Choroid plexus epithelial cell (primary cell): ENCODE measurements around the gene CCT8L2.
"Not testable (repeated sequence)": the region's sequence is repeated elsewhere in the genome, so short reads cannot be mapped to it uniquely, and the experiment has no call there.

Source experiments
- DNase-seq: peaks from one replicate; pipeline ENCODE4 v3.0.0-alpha.2; 2010; ENCODE audit warnings: low read depth
- H3K4me3 ChIP-seq: 2 replicates; pipeline ENCODE4 v1.5.1; 2011; ENCODE audit warnings: low read depth, mild to moderate bottlenecking, control low read depth, low read length, moderate library complexity
- TF ChIP-seq, protein P1 (sequence below): conservative IDR thresholded peaks from 2 replicates; pipeline ENCODE4 v1.5.1; 2011; ENCODE audit warnings: low read depth, mild to moderate bottlenecking, control low read depth, inconsistent platforms, low read length, moderate library complexity

CCT8L2 gene

DNA sequence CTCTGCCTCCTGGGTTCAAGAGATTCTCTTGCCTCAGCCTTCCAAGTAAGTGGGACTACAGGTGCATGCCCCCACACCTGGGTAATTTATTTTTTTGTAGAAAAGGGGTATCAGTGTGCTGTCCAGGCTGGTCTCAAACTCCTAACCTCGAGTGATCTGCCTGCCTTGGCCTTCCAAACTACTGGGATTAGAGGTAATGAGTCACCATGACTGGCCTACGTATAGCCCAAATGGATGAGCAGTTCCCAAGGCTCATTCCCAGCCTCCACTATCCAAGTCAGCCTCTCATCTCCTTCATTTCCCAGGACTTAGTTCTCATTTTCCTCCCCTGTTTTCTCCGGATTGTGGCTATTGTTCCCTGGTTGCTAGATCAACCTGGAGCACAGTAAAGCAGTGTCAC is 5.6 kb downstream of the CCT8L2 start:
- no peak for DNase-seq
- H3K4me3 ChIP-seq, result no peak overlapping the region
- TF ChIP-seq, protein P1, sequence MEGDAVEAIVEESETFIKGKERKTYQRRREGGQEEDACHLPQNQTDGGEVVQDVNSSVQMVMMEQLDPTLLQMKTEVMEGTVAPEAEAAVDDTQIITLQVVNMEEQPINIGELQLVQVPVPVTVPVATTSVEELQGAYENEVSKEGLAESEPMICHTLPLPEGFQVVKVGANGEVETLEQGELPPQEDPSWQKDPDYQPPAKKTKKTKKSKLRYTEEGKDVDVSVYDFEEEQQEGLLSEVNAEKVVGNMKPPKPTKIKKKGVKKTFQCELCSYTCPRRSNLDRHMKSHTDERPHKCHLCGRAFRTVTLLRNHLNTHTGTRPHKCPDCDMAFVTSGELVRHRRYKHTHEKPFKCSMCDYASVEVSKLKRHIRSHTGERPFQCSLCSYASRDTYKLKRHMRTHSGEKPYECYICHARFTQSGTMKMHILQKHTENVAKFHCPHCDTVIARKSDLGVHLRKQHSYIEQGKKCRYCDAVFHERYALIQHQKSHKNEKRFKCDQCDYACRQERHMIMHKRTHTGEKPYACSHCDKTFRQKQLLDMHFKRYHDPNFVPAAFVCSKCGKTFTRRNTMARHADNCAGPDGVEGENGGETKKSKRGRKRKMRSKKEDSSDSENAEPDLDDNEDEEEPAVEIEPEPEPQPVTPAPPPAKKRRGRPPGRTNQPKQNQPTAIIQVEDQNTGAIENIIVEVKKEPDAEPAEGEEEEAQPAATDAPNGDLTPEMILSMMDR, result no peak

DNA sequence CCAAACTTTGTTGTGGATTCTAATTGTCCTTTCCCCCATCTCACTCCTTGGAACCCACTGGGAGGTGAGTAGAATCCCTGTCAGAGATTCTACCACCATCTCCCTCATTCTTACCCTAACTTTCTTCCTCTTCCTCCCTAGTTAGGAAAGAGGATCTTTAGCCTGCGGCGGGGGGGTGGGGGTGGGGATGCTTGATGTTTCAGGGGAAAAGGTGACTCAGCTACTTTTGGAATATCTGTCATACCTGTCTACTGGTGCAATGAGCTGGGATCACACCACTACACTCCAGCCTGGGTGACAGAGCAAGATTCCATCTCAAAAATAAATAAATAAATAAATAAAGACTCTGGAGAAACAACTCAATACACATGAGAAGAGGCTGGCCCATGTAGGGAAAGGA is 6.4 kb downstream of the CCT8L2 start:
- DNase-seq, result no peak
- no peak overlapping the region for H3K4me3 ChIP-seq
- TF ChIP-seq, protein P1, result no peak

DNA sequence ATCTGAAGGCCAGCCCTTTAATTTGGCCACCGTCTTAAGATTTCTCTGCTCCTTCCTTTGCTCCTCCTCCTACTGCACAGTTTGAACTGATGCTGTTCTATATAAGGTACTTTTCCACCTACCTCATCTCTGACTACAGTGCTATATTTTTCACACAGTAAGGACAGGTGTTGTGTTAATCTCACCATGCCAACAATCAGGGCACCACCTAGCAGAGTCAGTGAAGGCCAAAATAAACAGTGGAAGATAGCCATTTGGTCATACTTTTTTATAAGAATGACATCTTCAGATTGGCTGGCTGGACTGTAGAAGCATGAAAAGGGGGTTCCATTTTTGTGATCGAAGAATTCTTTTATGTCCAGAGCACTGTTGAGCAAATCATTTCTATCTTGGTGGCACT is 11.7 kb downstream of the CCT8L2 start:
- not testable (repeated sequence) for H3K4me3 ChIP-seq, DNase-seq

DNA sequence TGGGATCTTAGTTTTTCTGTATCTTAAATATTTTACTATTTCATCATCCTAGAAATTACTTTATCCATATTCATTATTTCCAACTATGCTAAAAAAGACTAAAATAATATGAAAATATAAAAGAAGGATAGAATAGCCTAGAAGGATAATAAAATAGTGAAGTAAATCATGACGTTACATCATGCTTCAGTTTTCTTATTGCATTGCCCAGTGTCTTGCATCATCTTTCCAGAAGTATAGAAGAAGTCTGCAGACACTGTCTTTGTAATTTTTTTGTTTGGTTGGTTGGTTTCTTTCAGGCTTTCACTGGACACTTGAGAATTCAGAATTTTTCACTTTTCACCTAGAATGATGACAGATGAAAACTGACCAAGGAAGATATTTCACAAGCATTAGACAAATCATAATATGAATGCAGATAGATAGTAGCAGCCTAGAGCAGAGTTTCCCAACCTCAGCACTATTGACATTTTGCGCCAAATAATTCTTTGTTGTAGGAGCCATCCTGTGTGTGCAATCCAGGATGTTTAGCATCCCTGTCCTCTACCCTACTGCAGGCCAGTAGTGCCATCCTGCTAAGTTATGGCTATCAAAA is 23.3 kb downstream of the CCT8L2 start:
- H3K4me3 ChIP-seq, DNase-seq: not testable (repeated sequence)

DNA sequence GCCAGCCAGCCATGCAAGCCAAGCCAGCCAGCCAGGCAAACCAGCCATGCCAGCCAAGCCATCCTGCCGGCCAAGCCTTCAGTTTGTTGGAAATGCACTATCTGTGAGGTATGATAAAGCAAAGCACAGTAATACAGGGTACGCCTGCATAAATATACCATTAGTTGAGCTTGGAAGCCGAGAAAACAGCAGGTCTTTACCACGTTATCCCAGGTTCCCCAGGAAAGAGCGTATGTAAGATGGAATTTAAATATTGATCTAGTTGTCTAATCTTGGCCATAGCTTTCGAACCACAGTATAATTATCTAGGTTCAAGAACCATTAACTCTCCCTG is 24.2 kb downstream of the CCT8L2 start:
- no peak overlapping the region for H3K4me3 ChIP-seq
- TF ChIP-seq, protein P1, result no peak
- no peak for DNase-seq

DNA sequence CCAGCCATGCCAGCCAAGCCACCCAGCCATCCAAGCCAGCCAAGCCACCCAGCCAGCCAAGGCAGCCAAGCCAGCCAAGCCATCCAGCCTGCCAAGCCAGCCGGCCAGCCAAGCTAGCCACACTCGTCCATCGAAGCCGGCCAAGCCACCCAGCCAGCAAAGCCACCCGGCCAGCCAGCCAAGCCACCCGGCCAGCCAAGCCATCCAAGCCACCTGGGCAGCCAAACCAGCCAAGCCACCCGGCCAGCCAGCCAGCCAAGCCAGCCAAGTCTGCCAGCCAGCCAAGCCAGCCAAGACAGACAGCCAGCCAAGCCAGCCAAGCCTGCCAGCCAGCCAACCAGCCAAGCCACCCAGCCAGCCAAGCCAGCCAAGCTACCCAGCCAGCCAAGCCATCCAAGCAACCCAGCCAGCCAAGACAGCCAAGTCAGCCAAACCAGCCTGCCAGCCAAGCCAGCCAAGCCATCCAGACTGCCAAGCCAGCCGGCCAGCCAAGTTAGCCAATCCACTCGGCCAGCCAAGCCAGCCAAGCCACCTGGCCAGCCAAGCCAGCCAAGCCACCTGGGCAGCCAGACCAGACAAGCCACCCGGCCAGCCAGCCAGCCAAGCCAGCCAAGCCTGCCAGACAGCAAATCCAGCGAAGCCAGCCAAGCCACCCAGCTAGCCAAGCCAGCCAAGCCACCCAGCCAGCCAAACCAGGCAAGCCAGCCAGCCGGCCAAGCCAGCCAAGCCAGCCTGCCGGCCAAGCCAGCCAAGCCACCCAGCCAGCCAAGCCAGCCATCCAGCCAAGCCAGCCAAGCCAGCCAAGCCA is 24.8 kb downstream of the CCT8L2 start:
- DNase-seq, H3K4me3 ChIP-seq: not testable (repeated sequence)

DNA sequence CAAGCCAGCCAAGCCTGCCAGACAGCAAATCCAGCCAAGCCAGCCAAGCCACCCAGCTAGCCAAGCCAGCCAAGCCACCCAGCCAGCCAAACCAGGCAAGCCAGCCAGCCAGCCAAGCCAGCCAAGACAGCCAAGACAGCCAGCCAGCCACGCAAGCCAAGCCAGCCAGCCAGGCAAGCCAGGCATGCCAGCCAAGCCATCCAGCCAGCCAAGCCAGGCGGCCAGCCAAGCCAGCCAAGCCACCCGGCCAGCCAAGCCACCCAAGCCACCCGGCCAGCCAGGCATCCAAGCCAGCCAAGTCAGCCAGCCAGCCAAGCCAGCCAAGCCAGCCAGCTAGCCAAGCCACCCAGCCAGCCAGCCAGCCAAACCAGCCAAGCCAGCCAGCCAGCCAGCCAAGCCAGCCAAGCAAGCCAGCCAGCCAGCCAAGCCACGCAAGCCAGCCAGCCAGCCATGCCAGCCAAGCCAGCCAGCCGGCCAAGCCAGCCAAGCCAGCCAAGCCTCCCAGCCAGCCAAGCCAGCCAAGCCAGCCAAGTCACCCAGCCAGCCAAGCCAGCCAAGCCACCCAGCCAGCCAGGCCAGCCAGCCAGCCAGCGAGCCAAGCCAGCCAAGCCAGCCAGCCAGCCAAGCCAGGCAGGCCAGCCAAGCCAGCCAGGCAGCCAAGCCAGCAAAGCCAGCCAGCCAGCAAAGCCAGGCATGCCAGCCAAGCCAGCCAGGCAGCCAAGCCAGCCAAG is 26.0 kb downstream of the CCT8L2 start:
- not testable (repeated sequence) for DNase-seq, H3K4me3 ChIP-seq

DNA sequence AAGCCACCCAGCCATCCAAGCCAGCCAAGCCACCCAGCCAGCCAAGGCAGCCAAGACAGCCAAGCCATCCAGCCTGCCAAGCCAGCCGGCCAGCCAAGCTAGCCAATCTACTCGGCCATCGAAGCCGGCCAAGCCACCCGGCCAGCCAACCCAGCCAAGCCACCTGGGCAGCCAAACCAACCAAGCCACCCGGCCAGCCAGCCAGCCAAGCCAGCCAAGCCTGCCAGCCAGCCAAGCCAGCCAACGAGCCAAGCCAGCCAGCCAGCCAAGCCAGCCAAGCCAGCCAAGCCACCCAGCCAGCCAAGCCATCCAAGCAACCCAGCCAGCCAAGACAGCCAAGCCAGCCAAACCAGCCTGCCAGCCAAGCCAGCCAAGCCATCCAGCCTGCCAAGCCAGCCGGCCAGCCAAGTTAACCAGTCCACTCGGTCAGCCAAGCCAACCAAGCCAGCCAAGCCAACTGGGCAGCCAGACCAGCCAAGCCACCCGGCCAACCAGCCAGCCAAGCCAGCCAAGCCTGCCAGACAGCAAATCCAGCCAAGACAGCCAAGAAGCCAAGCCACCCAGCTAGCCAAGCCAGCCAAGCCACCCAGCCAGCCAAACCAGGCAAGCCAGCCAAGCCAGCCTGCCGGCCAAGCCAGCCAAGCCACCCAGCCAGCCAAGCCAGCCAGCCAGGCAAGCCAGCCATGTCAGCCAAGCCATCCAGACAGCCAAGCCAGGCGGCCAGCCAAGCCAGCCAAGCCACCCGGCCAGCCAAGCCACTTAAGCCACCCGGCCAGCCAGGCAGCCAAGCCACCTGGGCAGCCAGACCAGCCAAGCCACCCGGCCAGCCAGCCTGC is 26.8 kb downstream of the CCT8L2 start:
- not testable (repeated sequence) for H3K4me3 ChIP-seq, DNase-seq

DNA sequence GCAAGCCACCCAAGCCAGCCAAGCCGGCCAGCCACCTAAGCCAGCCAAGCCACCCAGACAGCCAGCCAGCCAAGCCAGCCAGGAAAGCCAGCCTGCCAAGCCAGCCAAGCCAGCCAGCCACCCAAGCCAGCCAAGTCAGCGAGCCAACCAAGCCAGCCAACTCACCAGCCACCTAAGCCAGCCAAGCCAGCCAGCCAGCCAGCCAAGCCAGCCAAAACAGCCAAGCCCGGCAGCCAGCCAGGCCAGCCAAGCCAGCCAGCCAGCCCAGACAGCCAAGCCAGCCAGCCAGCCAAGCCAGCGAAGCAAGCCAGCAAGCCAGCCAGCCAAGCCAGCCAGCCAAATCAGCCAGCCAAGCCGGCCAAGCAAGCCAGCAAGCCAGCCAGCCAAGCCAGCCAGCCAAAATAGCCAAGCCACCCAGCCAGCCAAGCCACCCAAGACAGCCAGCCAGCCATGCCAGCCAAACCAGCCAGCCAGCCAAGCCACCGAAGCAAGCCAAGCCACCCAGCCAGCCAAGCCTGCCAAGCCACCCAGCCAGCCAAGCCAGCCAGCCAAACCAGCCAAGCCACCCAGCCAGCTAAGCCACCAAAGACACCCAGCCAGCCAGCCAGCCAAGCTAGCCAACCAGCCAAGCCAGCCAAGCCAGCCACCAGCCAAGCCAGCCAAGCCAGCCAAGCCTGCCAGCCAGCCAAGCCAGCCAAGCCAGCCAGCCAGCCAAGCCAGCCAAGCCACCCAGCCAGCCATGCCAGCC is 27.6 kb downstream of the CCT8L2 start:
- not testable (repeated sequence) for H3K4me3 ChIP-seq, DNase-seq
